Esophagus muscularis mucosa (tissue), 3 donors: ENCODE results near the gene STKLD1.

Experiments
- POLR2A ChIP-seq: fragments of 450-650 bp; IDR thresholded peaks from one replicate; pipeline ENCODE4 v1.6.1; 2017; ENCODE audit warnings: antibody characterized with exemption, moderate library complexity, mild to moderate bottlenecking, low read depth
- POLR2AphosphoS5 ChIP-seq, 2 donors: sonication (generic); formaldehyde crosslinking; IDR thresholded peaks; one replicate each; pipeline ENCODE4 v1.6.1; 2017; ENCODE audit warnings: antibody characterized with exemption in 2 of 2
- TF ChIP-seq, protein P1 (sequence below), 3 experiments: fragments of 200-600 bp in 2 of 3; fragments of 450-650 bp in 1 of 3; sonication (generic) in 2 of 3; IDR thresholded peaks; one replicate each; pipeline ENCODE4 v1.5.1; 2017 to 2019; ENCODE audit warnings: antibody characterized with exemption in 3 of 3, mild to moderate bottlenecking in 2 of 3, moderate library complexity in 1 of 3

DNA sequence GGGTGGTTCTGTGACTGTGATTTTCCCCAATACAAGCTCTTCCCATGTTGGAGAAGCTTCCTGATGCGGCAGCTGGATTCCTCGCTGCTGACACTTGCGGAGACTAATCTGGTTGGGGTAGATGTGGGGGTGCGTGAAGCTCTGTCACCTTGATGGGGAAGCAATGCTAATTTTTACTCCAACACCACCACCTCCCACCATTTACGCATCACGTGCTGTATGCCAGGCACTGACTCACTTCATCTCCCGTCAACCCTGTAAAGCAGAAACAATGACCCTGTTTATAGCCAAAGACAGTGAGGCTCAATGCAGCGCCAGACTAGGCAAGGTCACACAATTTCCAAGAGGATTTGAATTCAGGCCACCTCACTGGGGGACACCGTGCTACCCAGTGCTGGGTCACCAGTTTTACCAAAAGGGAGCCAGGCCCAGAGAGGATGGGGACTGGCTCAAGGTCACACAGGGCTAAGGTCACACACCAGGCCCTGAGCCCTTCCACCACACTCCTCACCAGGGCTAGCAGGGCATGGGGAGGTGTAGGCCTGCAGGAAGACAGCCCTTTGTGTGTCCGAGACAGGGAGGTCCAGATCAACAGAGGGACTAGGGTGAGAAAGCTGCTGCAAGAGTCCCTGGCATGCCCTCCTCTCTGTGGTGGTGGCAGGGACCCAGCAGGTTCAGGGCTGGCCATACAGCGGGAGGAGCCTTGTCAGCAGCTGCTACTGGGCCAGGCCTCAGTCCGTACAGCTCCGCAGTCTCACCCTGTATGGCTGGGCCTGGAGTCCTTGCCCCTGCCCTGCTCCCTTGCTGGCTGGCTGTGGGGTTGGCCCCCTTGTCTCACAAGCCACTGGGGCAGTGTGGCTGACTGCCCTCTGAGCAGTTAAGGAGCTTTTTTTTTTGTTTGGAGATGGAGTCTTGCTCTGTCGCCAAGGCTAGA, 3.3 kb downstream of the STKLD1 start:
- TF ChIP-seq, protein P1, sequence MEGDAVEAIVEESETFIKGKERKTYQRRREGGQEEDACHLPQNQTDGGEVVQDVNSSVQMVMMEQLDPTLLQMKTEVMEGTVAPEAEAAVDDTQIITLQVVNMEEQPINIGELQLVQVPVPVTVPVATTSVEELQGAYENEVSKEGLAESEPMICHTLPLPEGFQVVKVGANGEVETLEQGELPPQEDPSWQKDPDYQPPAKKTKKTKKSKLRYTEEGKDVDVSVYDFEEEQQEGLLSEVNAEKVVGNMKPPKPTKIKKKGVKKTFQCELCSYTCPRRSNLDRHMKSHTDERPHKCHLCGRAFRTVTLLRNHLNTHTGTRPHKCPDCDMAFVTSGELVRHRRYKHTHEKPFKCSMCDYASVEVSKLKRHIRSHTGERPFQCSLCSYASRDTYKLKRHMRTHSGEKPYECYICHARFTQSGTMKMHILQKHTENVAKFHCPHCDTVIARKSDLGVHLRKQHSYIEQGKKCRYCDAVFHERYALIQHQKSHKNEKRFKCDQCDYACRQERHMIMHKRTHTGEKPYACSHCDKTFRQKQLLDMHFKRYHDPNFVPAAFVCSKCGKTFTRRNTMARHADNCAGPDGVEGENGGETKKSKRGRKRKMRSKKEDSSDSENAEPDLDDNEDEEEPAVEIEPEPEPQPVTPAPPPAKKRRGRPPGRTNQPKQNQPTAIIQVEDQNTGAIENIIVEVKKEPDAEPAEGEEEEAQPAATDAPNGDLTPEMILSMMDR (IDR thresholded peaks at IDR 0.05) = no peak
- TF ChIP-seq POLR2A (no peak), POLR2AphosphoS5 (IDR thresholded peaks at IDR 0.05) (no peak)
